IMR-90 (cell line): ENCODE data around the gene KIDINS220. TPM values are rescaled to one million over a fixed set of nuclear protein-coding genes. Genes with fewer than 3 reads are reported as not detected.

ENCODE experiments used
- ATAC-seq: fragments of 200-7000 bp; cut with Tn5 transposase; 2 replicates; pipeline ENCODE4 v1.9.1; 2020; ENCODE audit warnings: low read depth, mild to moderate bottlenecking, moderate library complexity
- BruUV-seq: library from RNA; stranded (reverse); fragments of 400-500 nt; replicated peaks from 2 replicates; lab custom pipeline; 2021; lab: Mats Ljungman, UMichigan
- CTCF ChIA-PET: fragments of 300-600 bp; formaldehyde crosslinking; extraction: SDS; loops from one replicate; lab custom pipeline; 2021; ENCODE audit warnings: antibody characterized with exemption; lab: Yijun Ruan, JAX
- POLR2A ChIA-PET: fragments of 300-600 bp; sonication (Branson Sonifier 250); formaldehyde crosslinking; loops from one replicate; lab custom pipeline; 2022; ENCODE audit warnings: antibody characterized with exemption; ENCODE audit not compliant: unreplicated experiment; lab: Charles Lee
- DNase-seq: peaks from one replicate; pipeline ENCODE4 v3.0.0; 2013
- H2AFZ ChIP-seq: replicated peaks from 2 replicates; pipeline ENCODE3; 2013; ENCODE audit warnings: low read length, mild to moderate bottlenecking; ENCODE audit not compliant: poor library complexity
- H2AK5ac ChIP-seq: 2 replicates; pipeline ENCODE4 v1.6.1; 2013; ENCODE audit warnings: low read depth, low read length, inconsistent platforms
- H2AK9ac ChIP-seq: replicated peaks from 2 replicates; pipeline ENCODE3; 2013; ENCODE audit warnings: mild to moderate bottlenecking, low read depth, low read length, moderate library complexity; ENCODE audit not compliant: poor library complexity
- H2BK120ac ChIP-seq: 2 replicates; pipeline ENCODE4 v1.6.1; 2013; ENCODE audit warnings: low read depth, low read length, inconsistent platforms
- H2BK15ac ChIP-seq: 3 replicates; pipeline ENCODE4 v1.6.1; 2013; ENCODE audit warnings: low read depth, low read length, inconsistent platforms
- H2BK20ac ChIP-seq: 2 replicates; pipeline ENCODE4 v1.6.1; 2013; ENCODE audit warnings: low read depth, mild to moderate bottlenecking, inconsistent platforms, low read length, moderate library complexity
- H2BK5ac ChIP-seq: 2 replicates; pipeline ENCODE4 v1.6.1; 2013; ENCODE audit warnings: mild to moderate bottlenecking, low read depth, low read length, inconsistent platforms; ENCODE audit not compliant: poor library complexity, severe bottlenecking
- H3K14ac ChIP-seq: replicated peaks from 2 replicates; pipeline ENCODE4 v1.6.1; 2013; ENCODE audit warnings: low read depth, low read length, inconsistent platforms
- H3K18ac ChIP-seq: 2 replicates; pipeline ENCODE4 v1.6.1; 2013; ENCODE audit warnings: low read depth, low read length, control low read depth
- H3K23ac ChIP-seq: 2 replicates; pipeline ENCODE4 v1.6.1; 2013; ENCODE audit warnings: low read depth, low read length, inconsistent platforms
- H3K27ac ChIP-seq: 2 replicates; pipeline ENCODE4 v1.5.1; 2013; ENCODE audit warnings: mild to moderate bottlenecking, control low read depth, low read length; ENCODE audit not compliant: insufficient read depth
- H3K27me3 ChIP-seq: 2 replicates; pipeline ENCODE4 v1.6.1; 2013; ENCODE audit warnings: low read length; ENCODE audit not compliant: control insufficient read depth, insufficient read depth
- H3K36me3 ChIP-seq: 2 replicates; pipeline ENCODE4 v1.6.1; 2013; ENCODE audit warnings: low read length, mixed read lengths; ENCODE audit not compliant: control insufficient read depth, insufficient read depth
- H3K4ac ChIP-seq: 2 replicates; pipeline ENCODE4 v1.6.1; 2013; ENCODE audit warnings: low read depth, low read length, inconsistent platforms
- H3K4me1 ChIP-seq: 2 replicates; pipeline ENCODE4 v1.6.1; 2013; ENCODE audit warnings: low read length, mixed read lengths; ENCODE audit not compliant: control insufficient read depth, insufficient read depth
- H3K4me2 ChIP-seq: 2 replicates; pipeline ENCODE4 v1.6.1; 2013; ENCODE audit warnings: low read depth, mild to moderate bottlenecking, control low read depth, low read length, moderate library complexity
- H3K4me3 ChIP-seq: 2 replicates; pipeline ENCODE4 v1.5.1; 2013; ENCODE audit warnings: low read depth, mild to moderate bottlenecking, control low read depth, low read length, moderate library complexity; ENCODE audit not compliant: insufficient read depth
- H3K56ac ChIP-seq: 2 replicates; pipeline ENCODE4 v1.6.1; 2013; ENCODE audit warnings: low read length, inconsistent platforms; ENCODE audit not compliant: insufficient read depth; ENCODE audit errors: extremely low read depth
- H3K79me1 ChIP-seq, 2 experiments: 2 replicates each; pipeline ENCODE4 v1.6.1; 2013; ENCODE audit warnings: low read length in 2 of 2, inconsistent platforms in 1 of 2, low read depth in 1 of 2
- H3K9ac ChIP-seq: 2 replicates; pipeline ENCODE4 v1.6.1; 2013; ENCODE audit warnings: low read depth, low read length, control low read depth
- H3K9me1 ChIP-seq: 2 replicates; pipeline ENCODE4 v1.6.1; 2013; ENCODE audit warnings: low read length, inconsistent platforms; ENCODE audit not compliant: insufficient read depth
- H3K9me3 ChIP-seq: 2 replicates; pipeline ENCODE4 v1.6.1; 2013; ENCODE audit warnings: low read length; ENCODE audit not compliant: control insufficient read depth, insufficient read depth
- H4K20me1 ChIP-seq: 2 replicates; pipeline ENCODE4 v1.6.1; 2013; ENCODE audit warnings: low read length, inconsistent platforms; ENCODE audit not compliant: insufficient read depth
- H4K5ac ChIP-seq: 2 replicates; pipeline ENCODE4 v1.6.1; 2013; ENCODE audit warnings: mild to moderate bottlenecking, low read depth, low read length, control low read depth
- H4K8ac ChIP-seq, 2 experiments: 2 replicates each; pipeline ENCODE4 v1.6.1; 2013; ENCODE audit warnings: low read depth in 2 of 2, low read length in 2 of 2, control low read depth in 1 of 2, inconsistent platforms in 1 of 2
- H4K91ac ChIP-seq: 2 replicates; pipeline ENCODE4 v1.6.1; 2013; ENCODE audit warnings: low read depth, low read length, inconsistent platforms; ENCODE audit not compliant: insufficient read depth
- CEBPB ChIP-seq: IDR thresholded peaks from 2 replicates; pipeline ENCODE4 v1.6.1; 2012; ENCODE audit warnings: low read depth, low read length, improper control_type of control experiment
- MAFK ChIP-seq: IDR thresholded peaks from 2 replicates; pipeline ENCODE4 v1.6.1; 2012; ENCODE audit warnings: low read depth, low read length, improper control_type of control experiment
- MAZ ChIP-seq: IDR thresholded peaks from 2 replicates; pipeline ENCODE4 v1.6.1; 2012; ENCODE audit warnings: low read depth, mild to moderate bottlenecking, low read length, improper control_type of control experiment, moderate library complexity, borderline replicate concordance
- NFE2L2 ChIP-seq: fragments of 150-350 bp; IDR thresholded peaks from 2 replicates; pipeline ENCODE4 v1.6.1; 2016; ENCODE audit warnings: low read depth, mild to moderate bottlenecking, low read length
- POLR2A ChIP-seq: IDR thresholded peaks from 2 replicates; pipeline ENCODE4 v1.6.1; 2012; ENCODE audit warnings: mild to moderate bottlenecking, low read depth, low read length
- RAD21 ChIP-seq: IDR thresholded peaks from 2 replicates; pipeline ENCODE4 v1.6.1; 2012; ENCODE audit warnings: low read length, improper control_type of control experiment
- RCOR1 ChIP-seq: IDR thresholded peaks from 2 replicates; pipeline ENCODE4 v1.6.1; 2012; ENCODE audit warnings: mild to moderate bottlenecking, low read length, improper control_type of control experiment; ENCODE audit not compliant: insufficient replicate concordance
- USF2 ChIP-seq: fragments of 150-350 bp; IDR thresholded peaks from 2 replicates; pipeline ENCODE4 v1.6.1; 2017; ENCODE audit warnings: mild to moderate bottlenecking, antibody characterized with exemption, low read length, low read depth
- WGBS, 2 experiments: methylation state at CpG; one replicate each; pipeline versions ENCODE4 v1.1.5 to v1.1.7; 2013; ENCODE audit warnings: missing lambda C conversion rate in 2 of 2; ENCODE audit not compliant: insufficient read length in 1 of 2; ENCODE audit errors: extremely low coverage in 2 of 2; 5-methylcytosine and 5-hydroxymethylcytosine counted together
- dilution Hi-C: fragments of 300-500 bp; cut with HindIII; formaldehyde crosslinking; loops from one replicate; pipeline ENCODE4 v1.14.3; 2018; ENCODE audit warnings: low sequenced_read_pairs; ENCODE audit not compliant: unreplicated experiment
- in situ Hi-C: fragments of 300-500 bp; cut with MboI; formaldehyde crosslinking; loops from 3 replicates; pipeline ENCODE4 v1.14.3; 2019; ENCODE audit warnings: low sequenced_read_pairs, inconsistent platforms, mixed read lengths
- intact Hi-C: fragments of 100-400 bp; cut with micrococcal nuclease; formaldehyde crosslinking; loops from 2 replicates; pipeline ENCODE4 v1.10.0; 2022
- polyA plus RNA-seq, 3 experiments: library from polyadenylated mRNA; depleted of rRNA; stranded (reverse); fragments of >200 nt; gene quantifications; 2 replicates each; pipeline ENCODE4 v1.2.3, GENCODE V29; 2012; ENCODE audit warnings: low replicate concordance in 1 of 3
- total RNA-seq: library from RNA; depleted of rRNA; stranded (reverse); fragments of >200 nt; gene quantifications from 2 replicates; pipeline ENCODE4 v1.2.3, GENCODE V29; 2012

The KIDINS220 gene
- total and polyA plus RNA-seq, 2 of the 4 experiments (the other 2 are of a cell fraction): 23.1 to 63.4 TPM

GRCh38 chr2:8853426-8853825 is 16.0 kb upstream of the KIDINS220 start:
- no CpG with 5 or more reads among the region's 4 CpGs for WGBS, 2 experiments
- Histone ChIP-seq H3K79me1 (no peaks in the 10 kb centered on the region), H3K27me3 (no peaks in the 10 kb centered on the region), H3K4me3 (no peak overlapping the region), H3K4me2 (no peak overlapping the region), H3K4ac (no peak overlapping the region), H2BK5ac (no peak overlapping the region), H4K5ac (no peak overlapping the region), H3K9me1 (peaks cover 7% of the 10 kb centered on the region), H3K18ac (no peak overlapping the region), H4K91ac (no peak overlapping the region), H2BK20ac (no peak overlapping the region), H2BK120ac (no peak overlapping the region), H4K8ac (no peak overlapping the region), H3K36me3 (peaks cover 6% of the 10 kb centered on the region; the same call in 1 of the 2 replicates), H3K14ac (no peak overlapping the region), H2AFZ (no peak overlapping the region), H3K23ac (no peak overlapping the region), H3K56ac (no peak overlapping the region), H4K20me1 (no peaks in the 10 kb centered on the region), H3K27ac (no peak overlapping the region), H2AK5ac (no peak overlapping the region), H2AK9ac (no peak overlapping the region), H3K4me1 (peaks cover 6% of the 10 kb centered on the region), H3K9ac (no peak overlapping the region), H2BK15ac (no peak overlapping the region), H3K9me3 (no peaks in the 10 kb centered on the region)
- intact Hi-C loops: no loop called here
- CTCF ChIA-PET: no interaction called here
- ATAC-seq (no peak), DNase-seq (no peak)
- no peak for TF ChIP-seq CEBPB
- TF ChIP-seq MAFK: no peak
- TF ChIP-seq NFE2L2: no peak
- TF ChIP-seq RAD21: no peak
- TF ChIP-seq USF2: no peak
- TF ChIP-seq RCOR1: no peak
- TF ChIP-seq POLR2A: no peak
- no peak for TF ChIP-seq MAZ
- in situ Hi-C loops: loop anchor here (25.0 kb wide), 1 partner anchor 484 kb away; no protein-coding TSS in a partner anchor
- dilution Hi-C loops: no loop called here
- no TSS peak for BruUV-seq
- POLR2A ChIA-PET: no interaction called here
